Measurements from ENCODE around the gene CFAP69.
"Not testable (repeated sequence)": the region's sequence is repeated elsewhere in the genome, so short reads cannot be mapped to it uniquely, and the experiment has no call there.

CFAP69 gene

GRCh38 chr7:90271753-90272152 lies 26.8 kb downstream of the CFAP69 start:
- DNase-seq = peak; percentile 77

DNA sequence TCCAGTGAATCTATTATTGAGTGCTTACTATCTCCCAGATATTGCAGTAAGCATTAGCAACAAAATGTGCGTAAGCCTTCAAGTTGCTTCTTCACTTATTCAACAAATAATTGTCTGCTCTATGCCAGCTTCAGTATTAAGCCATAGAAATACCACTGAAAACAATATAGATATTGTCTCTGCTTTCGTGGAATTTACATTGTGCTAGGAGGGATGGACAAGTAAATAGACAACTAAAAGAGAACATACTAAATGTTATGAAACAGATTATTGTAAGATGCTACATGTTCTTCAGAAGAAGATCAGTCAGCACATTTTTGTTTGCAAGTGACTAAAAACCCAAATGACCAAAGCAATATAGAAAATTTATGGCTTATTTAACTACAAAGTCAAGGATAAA lies 27.3 kb downstream of the CFAP69 start:
- no peak for DNase-seq

GRCh38 chr7:90274161-90274560 lies 29.2 kb downstream of the CFAP69 start:
- no peak for DNase-seq

DNA sequence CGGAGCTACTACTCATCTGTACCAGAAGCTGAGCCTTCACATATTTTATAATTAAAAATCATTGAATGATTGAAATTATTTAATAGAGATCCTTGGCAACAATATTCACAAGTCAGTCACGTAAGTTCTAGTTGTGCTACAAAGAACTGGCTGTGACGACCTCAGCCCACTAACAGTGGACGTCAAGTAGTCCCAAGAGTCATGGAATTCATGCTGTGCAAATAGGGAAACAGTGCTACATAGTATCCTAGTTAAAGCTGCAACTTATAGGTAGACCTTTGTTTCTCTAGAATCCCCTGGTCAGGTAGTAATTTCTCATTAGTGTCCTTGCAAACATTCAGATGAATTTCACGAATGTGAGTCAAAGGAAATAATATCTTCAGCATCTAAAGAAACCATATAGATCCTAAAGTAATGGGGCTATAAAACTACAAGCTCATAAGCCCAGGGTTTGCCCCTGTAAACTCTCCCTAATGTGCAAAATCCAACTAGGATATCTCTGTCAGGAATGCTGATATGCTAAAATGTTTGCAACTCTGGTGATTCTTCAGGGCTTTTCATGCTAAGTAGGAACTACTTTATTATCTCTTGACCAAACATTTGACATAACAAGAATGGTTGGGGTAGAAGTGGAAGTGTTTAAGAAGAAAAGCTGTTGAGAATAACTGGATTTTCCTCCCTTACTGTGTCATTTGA lies 31.2 kb downstream of the CFAP69 start:
- no peak for DNase-seq

DNA sequence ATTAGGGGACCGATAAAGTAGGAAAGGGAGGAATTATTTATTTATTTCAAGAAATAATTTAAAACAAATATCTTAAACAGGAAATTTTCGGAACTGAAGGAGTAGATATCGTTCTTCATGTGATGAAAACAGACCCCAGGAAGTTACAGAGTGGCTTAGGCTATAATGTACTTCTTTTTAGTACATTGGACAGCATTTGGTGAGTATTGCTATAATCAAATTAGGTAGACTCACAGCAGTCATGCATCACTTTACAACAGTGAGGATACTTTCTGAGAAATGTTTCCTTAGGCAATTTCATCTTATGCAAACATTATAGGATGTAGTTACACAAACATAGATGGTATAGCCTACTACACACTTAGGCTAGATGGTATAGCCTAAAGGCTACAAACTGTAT lies 43.2 kb downstream of the CFAP69 start:
- no peak for DNase-seq

DNA sequence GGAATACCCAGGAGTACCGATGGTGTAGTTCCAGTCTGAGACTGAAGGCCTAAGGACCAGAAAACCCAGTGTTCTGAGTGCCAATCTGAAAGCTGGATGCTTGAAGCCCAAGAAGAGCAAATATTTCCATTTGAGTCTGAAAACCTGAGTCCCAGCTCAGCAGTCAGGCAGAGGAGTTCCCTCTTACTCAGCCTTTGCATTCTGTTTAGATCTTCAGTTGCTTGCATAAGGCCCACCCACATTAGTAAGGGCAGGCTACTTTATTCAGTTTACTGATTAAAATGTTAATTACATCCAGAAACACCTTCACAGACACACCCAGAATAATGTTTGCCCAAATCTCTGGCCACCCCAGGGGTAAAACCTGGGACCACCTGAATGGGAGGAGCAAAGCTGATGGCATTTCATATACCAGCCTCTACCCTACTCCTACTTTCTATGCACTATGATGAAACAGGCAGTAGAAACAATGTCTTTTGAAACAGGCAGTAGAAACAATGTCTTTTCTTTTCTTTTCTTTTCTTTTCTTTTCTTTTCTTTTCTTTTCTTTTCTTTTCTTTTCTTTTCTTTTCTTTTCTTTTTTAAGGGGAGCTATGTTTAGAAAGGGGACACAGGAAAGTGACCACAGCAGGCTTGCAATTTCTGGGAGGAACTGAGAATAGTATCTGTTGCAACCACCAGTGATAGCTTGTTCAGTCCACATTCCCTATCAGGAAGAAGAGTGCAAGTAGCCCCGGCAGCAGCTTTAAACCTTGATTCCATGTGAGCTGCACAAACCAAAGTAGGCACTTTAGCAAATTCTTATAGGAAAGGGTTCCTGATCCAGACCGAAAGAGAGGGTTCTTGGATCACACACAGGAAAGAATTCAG lies 45.5 kb downstream of the CFAP69 start:
- DNase-seq = no peak

DNA sequence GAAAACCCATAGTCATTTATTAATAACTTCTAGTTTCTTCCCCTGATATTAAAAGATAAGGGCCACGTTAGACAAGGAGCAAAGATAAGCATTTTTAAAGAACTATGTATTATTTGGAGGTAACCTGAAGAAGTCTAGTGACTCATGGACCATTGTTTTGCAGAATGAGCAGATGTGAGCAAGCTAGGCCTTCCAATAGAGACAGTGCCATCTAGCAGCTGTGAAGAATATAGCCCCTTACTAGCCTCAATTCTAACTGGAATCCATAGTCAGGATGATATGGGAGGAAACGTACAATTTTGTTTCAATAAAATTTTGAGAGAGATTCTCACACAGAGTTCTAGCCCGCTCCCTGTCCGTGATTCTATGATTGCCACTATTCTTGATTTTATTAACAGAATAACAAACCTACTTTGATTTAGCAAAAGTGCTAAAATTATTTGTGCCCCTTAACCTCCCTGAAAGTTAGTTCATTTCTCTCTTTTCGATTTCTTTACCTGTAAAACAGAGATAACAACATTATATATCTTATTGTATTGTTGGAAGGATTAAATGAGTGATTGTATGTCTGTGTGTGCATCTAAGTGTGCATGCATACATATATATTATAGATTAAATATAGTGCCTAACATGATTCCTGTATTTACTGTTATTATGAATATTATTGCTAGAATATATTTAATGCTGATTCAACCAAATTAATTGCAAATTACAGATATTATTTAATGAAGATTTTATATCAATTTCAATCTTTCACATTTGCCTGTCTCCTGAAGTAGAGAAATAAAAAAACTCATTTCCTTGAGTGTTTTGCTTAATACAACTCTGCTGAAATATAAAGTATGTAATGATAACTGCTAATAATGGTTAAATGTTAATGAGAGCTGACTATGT lies 53.4 kb downstream of the CFAP69 start:
- peak; percentile 63 for DNase-seq

DNA sequence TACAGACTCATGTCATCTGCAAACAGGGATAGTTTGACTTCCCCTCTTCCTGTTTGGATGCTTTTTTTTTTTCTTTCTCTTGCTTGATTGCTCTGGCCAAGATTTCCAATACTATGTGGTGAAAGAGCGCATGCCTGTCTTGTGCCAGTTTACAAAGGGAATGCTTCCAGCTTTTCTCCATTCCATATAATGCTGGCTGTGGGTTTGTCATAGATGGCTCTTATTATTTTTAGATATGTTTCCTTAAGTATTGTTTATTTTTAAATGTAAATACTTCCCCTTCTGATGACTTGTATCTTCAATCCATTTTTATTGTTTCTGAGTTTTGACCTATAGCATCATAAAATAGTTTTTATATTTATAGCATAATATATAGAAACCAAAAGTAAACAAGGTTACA lies 58.3 kb downstream of the CFAP69 start:
- no peak for DNase-seq

- no peak for DNase-seq
These were observed 64.9 kb downstream of the CFAP69 start for GRCh38 chr7:90309872-90310271.

DNA sequence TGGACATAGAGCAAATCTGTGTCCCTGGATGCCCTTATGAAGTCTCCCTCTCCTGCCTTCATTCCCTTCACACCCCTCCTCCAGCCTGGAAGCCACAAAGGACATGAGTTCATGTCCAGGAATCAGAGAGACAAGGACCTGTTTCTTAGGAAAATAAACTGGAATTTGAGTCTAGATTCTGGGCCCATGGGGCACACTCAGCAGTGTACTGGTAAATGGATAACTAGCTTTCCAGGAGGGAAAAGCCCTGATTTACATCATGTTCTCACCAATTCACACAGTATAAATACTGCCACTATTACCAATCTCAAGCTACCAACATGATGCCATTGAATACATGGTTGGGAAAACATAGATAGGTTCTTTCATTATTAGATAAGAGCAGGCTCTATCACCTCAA lies 66.2 kb downstream of the CFAP69 start:
- DNase-seq = no peak

GRCh38 chr7:90312745-90313144 lies 67.8 kb downstream of the CFAP69 start:
- DNase-seq = peak; percentile 12

- DNase-seq = no peak
These were observed 68.9 kb downstream of the CFAP69 start for GRCh38 chr7:90313907-90314306.

GRCh38 chr7:90320014-90320413 lies 75.0 kb downstream of the CFAP69 start:
- no peak for DNase-seq

DNA sequence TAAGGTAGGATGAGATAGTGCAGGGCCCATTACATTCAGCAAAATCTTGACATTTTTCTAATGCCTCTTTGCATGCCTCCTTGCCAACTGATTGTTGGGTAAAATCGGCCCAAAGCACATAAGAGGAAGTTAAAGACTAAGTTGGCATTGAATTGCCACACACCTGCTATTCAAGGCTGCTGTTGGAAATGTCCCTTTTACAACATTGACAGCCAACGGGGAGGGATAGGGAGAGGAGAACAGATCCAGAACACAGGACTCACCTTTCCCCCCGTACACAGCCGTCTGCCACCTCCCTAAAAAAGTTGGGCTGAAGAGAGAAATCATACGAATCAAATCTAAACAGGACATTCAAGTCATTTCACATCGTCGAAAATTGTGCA lies 75.4 kb downstream of the CFAP69 start:
- DNase-seq = no peak

GRCh38 chr7:90320801-90321494 lies 76.0 kb downstream of the CFAP69 start, which contains the start of gene FAM237B:
Gene FAM237B (minus strand): TSS chr7:90321304. CDS start chr7:90319748, 1,556 bp downstream.
- peak; percentile 19 for DNase-seq

GRCh38 chr7:90322837-90323236 lies 77.9 kb downstream of the CFAP69 start:
- no peak for DNase-seq

DNA sequence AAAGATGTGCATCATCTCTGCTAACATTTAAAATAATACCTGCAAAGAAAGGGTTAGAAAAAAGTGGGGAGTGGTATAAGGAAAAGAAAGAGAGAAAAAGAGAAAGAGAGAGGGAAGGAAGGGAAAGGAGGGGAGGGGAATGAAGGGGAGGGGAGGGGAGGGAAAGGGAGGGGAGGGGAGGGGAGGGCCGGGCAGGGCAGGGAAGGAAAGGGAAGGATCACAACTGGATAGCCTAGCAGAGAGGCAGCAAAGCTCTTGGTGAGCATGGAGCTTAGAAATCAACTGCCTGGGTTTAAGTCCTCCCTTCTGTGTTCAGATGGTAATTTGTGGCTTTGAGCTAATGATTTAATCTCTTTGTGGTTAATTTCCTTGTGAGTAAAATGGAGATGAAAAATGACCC lies 81.5 kb downstream of the CFAP69 start:
- no peak for DNase-seq

DNA sequence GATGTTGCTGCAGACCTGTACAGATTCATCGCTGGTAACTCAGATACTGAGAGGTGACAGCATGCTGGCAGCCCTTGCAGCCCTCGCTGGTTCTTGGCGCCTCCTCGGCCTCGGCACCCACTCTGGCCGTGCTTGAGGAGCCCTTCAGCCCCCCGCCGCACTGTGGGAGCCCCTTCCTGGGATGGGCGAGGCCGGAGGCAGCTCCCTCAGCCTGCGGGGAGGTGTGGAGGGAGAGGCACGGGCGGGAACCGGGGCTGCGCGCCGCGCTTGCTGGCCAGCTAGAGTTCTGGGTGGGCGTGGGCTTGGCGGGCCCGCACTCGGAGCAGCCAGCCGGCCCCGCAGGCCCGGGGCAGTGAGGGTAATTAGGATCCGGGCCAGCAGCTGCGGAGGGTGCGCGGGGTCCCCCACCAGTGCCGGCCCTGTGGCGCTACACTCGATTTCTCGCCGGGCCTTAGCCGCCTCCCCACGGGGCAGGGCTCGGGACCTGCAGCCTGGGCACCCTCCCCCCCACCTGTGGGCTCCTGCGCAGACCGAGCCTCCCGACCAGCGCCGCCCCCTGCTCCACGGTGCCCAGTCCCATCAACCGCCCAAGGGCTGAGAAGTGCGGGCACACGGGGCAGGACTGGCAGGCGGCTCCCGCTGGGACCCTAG lies 89.3 kb downstream of the CFAP69 start:
- no peak for DNase-seq

- DNase-seq = not testable (repeated sequence)
These were observed 90.0 kb downstream of the CFAP69 start for GRCh38 chr7:90334926-90335325.

GRCh38 chr7:90337106-90337505 lies 92.1 kb downstream of the CFAP69 start:
- DNase-seq = peak; percentile 27

GRCh38 chr7:90345016-90345415 lies 100.0 kb downstream of the CFAP69 start:
- DNase-seq = no peak

All from fibroblast of skin of scalp (primary cell).